ENCODE measurements around the gene BICRA. TPM values are rescaled to one million over a fixed set of nuclear protein-coding genes. Genes with fewer than 3 reads are reported as not detected.
A peak's percentile ranks its signal among the peaks of the same experiment; 100 is the strongest.
"Not testable (repeated sequence)": the region's sequence is repeated elsewhere in the genome, so short reads cannot be mapped to it uniquely, and the experiment has no call there.

Gene BICRA
- total and polyA plus RNA-seq, 4 donors = 6.1 to 16.1 (median 6.7) TPM

DNA sequence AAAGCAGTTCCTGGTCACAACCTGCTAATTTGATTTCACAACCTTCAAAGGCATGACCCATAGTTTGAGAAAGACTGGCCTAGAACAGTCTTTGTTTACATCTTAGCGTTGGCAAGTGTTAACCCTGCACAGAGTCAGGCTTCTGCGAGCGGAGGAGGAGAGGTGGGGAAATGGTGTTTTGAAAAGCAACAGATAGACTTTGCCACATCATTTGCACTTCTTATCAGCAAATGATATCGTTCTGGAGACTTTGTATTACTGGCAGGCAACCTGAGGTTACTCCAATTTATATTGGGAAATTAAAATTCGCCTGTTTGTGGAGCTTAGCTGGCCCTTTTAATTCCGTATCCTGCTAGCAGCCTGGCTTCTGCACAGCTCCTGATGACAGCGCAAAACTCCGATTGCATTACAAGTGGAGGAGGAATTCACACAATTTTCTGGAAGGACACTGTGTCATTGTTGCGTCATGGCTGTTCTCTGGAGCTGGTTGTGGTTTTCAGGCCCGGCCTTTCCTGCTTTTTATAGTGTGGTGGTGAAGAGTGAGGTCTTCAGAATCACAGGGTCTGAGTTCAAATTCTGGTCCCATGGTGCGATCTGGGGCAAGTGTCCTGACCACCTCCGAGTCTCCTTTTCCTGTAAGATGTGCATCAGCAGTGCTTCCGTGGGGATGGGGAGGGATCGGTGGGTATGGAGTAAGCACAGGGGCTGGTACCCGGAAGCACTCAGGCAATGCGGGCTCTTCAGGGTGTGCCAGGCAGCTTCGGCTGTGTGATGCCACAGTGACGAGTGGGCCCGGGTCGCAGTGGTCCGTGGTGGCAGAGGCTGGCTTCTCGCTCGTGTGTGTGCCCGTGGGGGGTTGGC, 55.2 kb downstream of the BICRA start:
- no peak overlapping the region for H3K4me3 ChIP-seq
- H3K4me1 ChIP-seq (ENCODE audit: control insufficient read depth in 5 of 5, insufficient read depth in 5 of 5, low read length in 5 of 5) = peaks cover 10 to 34% (median 11%) of the 10 kb centered on the region in 5 donors
- WGBS, 2 donors = 55 to 57% methylated on average over 24 of the region's 24 CpGs

GRCh38 chr19:47668556-47668955, 59.6 kb downstream of the BICRA start:
- 92 to 93% methylated on average over 13 of the region's 13 CpGs for WGBS, 2 donors

More for the DNA sequence above, 55.2 kb downstream of the BICRA start:
- ATAC-seq (ENCODE audit: insufficient read depth, low FRiP score) (peak; percentile 67), DNase-seq (peak; percentile 33 to 68 (median 60))
- Histone ChIP-seq H3K27ac (ENCODE audit: low read depth in 1 of 2, low read length in 1 of 2) (peak overlapping the region; percentile 91 to 93), H3K36me3 (ENCODE audit: control insufficient read depth in 4 of 4, insufficient read depth in 4 of 4, low read length in 4 of 4) (peaks cover 0 to 3% (median under 1%) of the 10 kb centered on the region in 4 donors), H3K9ac (ENCODE audit: insufficient read depth in 1 of 2, low read length in 2 of 2) (peak overlapping the region in 1 of 2 donors; percentile 59), H3K27me3 (ENCODE audit: control insufficient read depth in 3 of 3, insufficient read depth in 3 of 3, low read length in 2 of 3) (no peaks in the 10 kb centered on the region), H3K9me3 (ENCODE audit: control insufficient read depth in 4 of 4, insufficient read depth in 3 of 4, low read length in 3 of 4) (no peaks in the 10 kb centered on the region)
- TF ChIP-seq CTCF (IDR thresholded peaks at IDR 0.05; ENCODE audit: control extremely low read depth, extremely low read depth) = no peak

DNA sequence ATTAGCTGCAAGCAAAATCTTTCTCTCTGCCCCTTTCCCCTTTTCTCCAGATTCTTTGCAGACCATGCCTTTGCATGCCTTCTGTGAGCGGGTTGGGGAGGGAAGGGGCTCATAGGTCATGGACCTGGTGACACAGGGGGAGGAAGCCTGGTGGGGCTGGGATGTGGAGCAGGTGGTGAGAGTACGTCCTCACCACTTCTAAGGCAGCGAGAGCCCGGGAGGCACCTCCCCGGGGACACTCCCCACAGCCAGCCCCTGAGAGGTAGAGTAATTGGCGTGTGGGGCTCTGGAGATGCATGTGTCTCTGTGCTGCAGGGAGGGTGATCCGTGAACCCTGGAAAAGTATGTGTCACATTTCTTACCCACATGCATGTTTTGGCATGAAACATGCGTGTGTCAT, 61.8 kb downstream of the BICRA start:
- no peak overlapping the region for H3K9ac ChIP-seq (ENCODE audit: insufficient read depth in 1 of 2, low read length in 2 of 2)
- no peak overlapping the region for H3K4me3 ChIP-seq
- H3K27me3 ChIP-seq (ENCODE audit: control insufficient read depth in 3 of 3, insufficient read depth in 3 of 3, low read length in 2 of 3) = no peaks in the 10 kb centered on the region
- H3K27ac ChIP-seq (ENCODE audit: low read depth in 1 of 2, low read length in 1 of 2) = no peak overlapping the region
- 97 to 99% methylated on average over 8 of the region's 8 CpGs for WGBS, 2 donors
- peaks cover 0 to 20% (median 6%) of the 10 kb centered on the region in 5 donors for H3K4me1 ChIP-seq (ENCODE audit: control insufficient read depth in 5 of 5, insufficient read depth in 5 of 5, low read length in 5 of 5)
- no peak for TF ChIP-seq CTCF (IDR thresholded peaks at IDR 0.05; ENCODE audit: control extremely low read depth, extremely low read depth)
- H3K9me3 ChIP-seq (ENCODE audit: control insufficient read depth in 4 of 4, insufficient read depth in 3 of 4, low read length in 3 of 4) = no peaks in the 10 kb centered on the region
- ATAC-seq (ENCODE audit: insufficient read depth, low FRiP score) (no peak), DNase-seq (no peak)
- H3K36me3 ChIP-seq (ENCODE audit: control insufficient read depth in 4 of 4, insufficient read depth in 4 of 4, low read length in 4 of 4) = peaks cover 0 to 27% (median 12%) of the 10 kb centered on the region in 4 donors

More at GRCh38 chr19:47668556-47668955, 59.6 kb downstream of the BICRA start:
- DNase-seq; H3K27me3 ChIP-seq (ENCODE audit: control insufficient read depth in 3 of 3, insufficient read depth in 3 of 3, low read length in 2 of 3); ATAC-seq (ENCODE audit: insufficient read depth, low FRiP score); H3K36me3 ChIP-seq (ENCODE audit: control insufficient read depth in 4 of 4, insufficient read depth in 4 of 4, low read length in 4 of 4); H3K9me3 ChIP-seq (ENCODE audit: control insufficient read depth in 4 of 4, insufficient read depth in 3 of 4, low read length in 3 of 4); H3K4me3 ChIP-seq; H3K9ac ChIP-seq (ENCODE audit: insufficient read depth in 1 of 2, low read length in 2 of 2); H3K27ac ChIP-seq (ENCODE audit: low read depth in 1 of 2, low read length in 1 of 2): not testable (repeated sequence)
- peaks cover 8 to 29% (median 11%) of the 10 kb centered on the region in 5 donors for H3K4me1 ChIP-seq (ENCODE audit: control insufficient read depth in 5 of 5, insufficient read depth in 5 of 5, low read length in 5 of 5)

- Histone ChIP-seq H3K27ac (ENCODE audit: low read depth in 1 of 2, low read length in 1 of 2) (no peak overlapping the region), H3K27me3 (ENCODE audit: control insufficient read depth in 3 of 3, insufficient read depth in 3 of 3, low read length in 2 of 3) (no peaks in the 10 kb centered on the region), H3K36me3 (ENCODE audit: control insufficient read depth in 4 of 4, insufficient read depth in 4 of 4, low read length in 4 of 4) (peaks cover 0 to 31% (median 12%) of the 10 kb centered on the region in 4 donors), H3K4me3 (no peak overlapping the region), H3K4me1 (ENCODE audit: control insufficient read depth in 5 of 5, insufficient read depth in 5 of 5, low read length in 5 of 5) (peaks cover 0 to 19% (median 6%) of the 10 kb centered on the region in 5 donors), H3K9ac (ENCODE audit: insufficient read depth in 1 of 2, low read length in 2 of 2) (no peak overlapping the region), H3K9me3 (ENCODE audit: control insufficient read depth in 4 of 4, insufficient read depth in 3 of 4, low read length in 3 of 4) (no peaks in the 10 kb centered on the region)
- WGBS, 2 donors = 95 to 100% methylated on average over 2 of the region's 2 CpGs
- no peak for ATAC-seq (ENCODE audit: insufficient read depth, low FRiP score)
- TF ChIP-seq CTCF (IDR thresholded peaks at IDR 0.05; ENCODE audit: control extremely low read depth, extremely low read depth) = no peak
- no peak for DNase-seq
Observed at GRCh38 chr19:47671499-47671898, 62.6 kb downstream of the BICRA start.
